TTC549 (cell line): Measurements from ENCODE around the gene MTF2.
"Not testable (repeated sequence)": the region's sequence is repeated elsewhere in the genome, so short reads cannot be mapped to it uniquely, and the experiment has no call there.

Experiments used
- FAIRE-seq: peaks from 2 replicates; lab custom pipeline; 2012; peaks lifted over from hg19 to GRCh38; lab: Jason Lieb, UNC

The MTF2 gene

GRCh38 chr1:93078986-93079654 lies at the start of gene MTF2:
TSS of gene MTF2 (plus strand) at chr1:93079283. CDS start at chr1:93079527, 244 bp downstream.
- FAIRE-seq, result peak; percentile 38

GRCh38 chr1:93029317-93029716 lies 49.8 kb upstream of the MTF2 start:
- no peak for FAIRE-seq

GRCh38 chr1:93030191-93030590 lies 48.9 kb upstream of the MTF2 start:
- FAIRE-seq, result not testable (repeated sequence)

GRCh38 chr1:93031711-93032110 lies 47.4 kb upstream of the MTF2 start:
- FAIRE-seq, result no peak

GRCh38 chr1:93033029-93033428 lies 46.1 kb upstream of the MTF2 start:
- no peak for FAIRE-seq

GRCh38 chr1:93033785-93034184 lies 45.3 kb upstream of the MTF2 start:
- no peak for FAIRE-seq

- FAIRE-seq, result no peak
These were observed 44.7 kb upstream of the MTF2 start for GRCh38 chr1:93034397-93034796.

GRCh38 chr1:93036672-93037071 lies 42.4 kb upstream of the MTF2 start:
- no peak for FAIRE-seq

GRCh38 chr1:93042187-93043056 lies 36.7 kb upstream of the MTF2 start:
- no peak for FAIRE-seq

- FAIRE-seq, result no peak
These were observed 36.0 kb upstream of the MTF2 start for GRCh38 chr1:93043057-93043557.

GRCh38 chr1:93047618-93048017 lies 31.5 kb upstream of the MTF2 start:
- FAIRE-seq, result no peak

- no peak for FAIRE-seq
These were observed 27.1 kb upstream of the MTF2 start for GRCh38 chr1:93051961-93052360.

GRCh38 chr1:93056214-93056613 lies 22.9 kb upstream of the MTF2 start:
- no peak for FAIRE-seq

GRCh38 chr1:93056649-93057048 lies 22.4 kb upstream of the MTF2 start:
- FAIRE-seq, result no peak

- FAIRE-seq, result no peak
These were observed 16.9 kb upstream of the MTF2 start for GRCh38 chr1:93061895-93062792.

GRCh38 chr1:93076268-93076667 lies 2.8 kb upstream of the MTF2 start:
- FAIRE-seq, result no peak

- FAIRE-seq, result no peak
These were observed 880 bp upstream of the MTF2 start for GRCh38 chr1:93078203-93078602.

- FAIRE-seq, result no peak
These were observed 471 bp upstream of the MTF2 start for GRCh38 chr1:93078638-93078985.

GRCh38 chr1:93079685-93080141 lies 630 bp downstream of the MTF2 start:
- FAIRE-seq, result no peak

- FAIRE-seq, result no peak
These were observed 1.2 kb downstream of the MTF2 start for GRCh38 chr1:93080179-93080823.

GRCh38 chr1:93081716-93082115 lies 2.6 kb downstream of the MTF2 start:
- no peak for FAIRE-seq

GRCh38 chr1:93082313-93082712 lies 3.2 kb downstream of the MTF2 start:
- no peak for FAIRE-seq
